Natural killer cell (primary cell): ENCODE results near the gene SLC15A1. TPM values are rescaled to one million over a fixed set of nuclear protein-coding genes. Genes with fewer than 3 reads are reported as not detected.

ENCODE experiments used
- ATAC-seq, 3 donors: fragments of 150-1000 bp in 2 of 3; fragments of 200-7000 bp in 1 of 3; cut with Tn5 transposase; 1 replicate in 1 of 3; 2 replicates in 2 of 3; pipeline ENCODE4 v1.10.0; 2021; ENCODE audit warnings: mild to moderate bottlenecking in 2 of 3, moderate library complexity in 2 of 3
- DNase-seq, 2 donors: peaks; one replicate each; pipeline versions ENCODE4 v3.0.0 to v3.0.0-alpha.2; 2013 to 2021; ENCODE audit warnings: mixed read lengths in 1 of 2
- H3K27ac ChIP-seq: one replicate; pipeline ENCODE4 v1.5.1; 2013; ENCODE audit warnings: mild to moderate bottlenecking, low read length
- H3K27me3 ChIP-seq: one replicate; pipeline ENCODE4 v1.6.1; 2013; ENCODE audit warnings: low read length; ENCODE audit not compliant: control insufficient read depth, insufficient read depth
- H3K36me3 ChIP-seq: one replicate; pipeline ENCODE4 v1.6.1; 2013; ENCODE audit warnings: low read length; ENCODE audit not compliant: control insufficient read depth, insufficient read depth
- H3K4me1 ChIP-seq: one replicate; pipeline ENCODE4 v1.6.1; 2013; ENCODE audit warnings: low read length; ENCODE audit not compliant: control insufficient read depth, insufficient read depth
- H3K4me3 ChIP-seq: one replicate; pipeline ENCODE4 v1.5.1; 2013; ENCODE audit warnings: low read length
- H3K9me3 ChIP-seq: one replicate; pipeline ENCODE4 v1.6.1; 2013; ENCODE audit warnings: low read length; ENCODE audit not compliant: control insufficient read depth, insufficient read depth
- H3K27ac Mint-ChIP-seq, 2 donors: one replicate each; pipeline ENCODE4 v1.8.0; 2022; ENCODE audit warnings: mild to moderate bottlenecking in 2 of 2, mixed read lengths in 2 of 2, moderate library complexity in 1 of 2
- H3K27me3 Mint-ChIP-seq, 2 donors: one replicate each; pipeline ENCODE4 v1.8.0; 2022; ENCODE audit warnings: low read depth in 2 of 2, mixed read lengths in 2 of 2
- H3K36me3 Mint-ChIP-seq: one replicate; pipeline ENCODE4 v1.8.0; 2022; ENCODE audit warnings: mixed read lengths
- H3K4me1 Mint-ChIP-seq, 2 donors: one replicate each; pipeline ENCODE4 v1.8.0; 2022; ENCODE audit warnings: mixed read lengths in 2 of 2
- H3K4me3 Mint-ChIP-seq: one replicate; pipeline ENCODE4 v1.8.0; 2022; ENCODE audit warnings: mild to moderate bottlenecking, moderate library complexity, mixed read lengths
- H3K9me3 Mint-ChIP-seq, 2 donors: one replicate each; pipeline ENCODE4 v1.8.0; 2022; ENCODE audit warnings: mixed read lengths in 2 of 2
- WGBS: methylation state at CpG from one replicate; pipeline ENCODE4 v1.1.7; 2013; ENCODE audit warnings: missing lambda C conversion rate; ENCODE audit not compliant: insufficient coverage; 5-methylcytosine and 5-hydroxymethylcytosine counted together
- intact Hi-C: fragments of 100-400 bp; cut with micrococcal nuclease; formaldehyde crosslinking; loops from one replicate; pipeline ENCODE4 v1.14.2; 2022
- total RNA-seq, 4 donors: library from RNA; stranded (reverse); fragments of 120-200 nt in 1 of 4; gene quantifications; one replicate each; pipeline versions ENCODE4 v1.2.3 to v1.2.4, GENCODE V29; 2013 to 2022
- TF ChIP-seq, protein P1 (sequence below): fragments of 200-600 bp; IDR thresholded peaks from one replicate; pipeline ENCODE4 v1.8.0; 2022; ENCODE audit warnings: antibody characterized with exemption

SLC15A1 gene
- total RNA-seq, 3 donors from 2014 or later (not counting 1 experiment from before 2014, with no cell fraction given): not detected

DNA sequence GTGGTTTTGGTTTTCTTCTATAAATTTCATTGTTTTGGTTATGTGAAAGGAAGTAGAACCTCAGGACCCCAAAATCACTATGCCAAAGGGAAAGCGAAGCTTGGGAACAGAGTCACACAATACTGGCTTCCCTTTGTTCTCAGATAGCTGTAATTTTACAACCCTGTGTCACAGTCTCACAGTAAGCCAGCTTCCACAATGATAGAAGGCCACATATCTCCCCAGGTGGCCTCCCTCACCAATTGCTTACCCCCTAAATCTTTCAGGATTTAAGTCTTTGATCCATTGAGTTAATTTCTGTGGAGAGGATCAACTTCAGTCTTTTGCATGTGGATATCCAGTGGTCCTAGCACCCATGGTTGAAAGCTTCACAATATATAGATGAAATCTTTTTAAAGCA, 58.7 kb downstream of the SLC15A1 start:
- peaks cover 2% of the 10 kb centered on the region for H3K27me3 ChIP-seq
- no peak overlapping the region for H3K4me3 ChIP-seq
- H3K4me1 ChIP-seq: no peaks in the 10 kb centered on the region
- DNase-seq (no peak), ATAC-seq (no peak)
- TF ChIP-seq, protein P1, sequence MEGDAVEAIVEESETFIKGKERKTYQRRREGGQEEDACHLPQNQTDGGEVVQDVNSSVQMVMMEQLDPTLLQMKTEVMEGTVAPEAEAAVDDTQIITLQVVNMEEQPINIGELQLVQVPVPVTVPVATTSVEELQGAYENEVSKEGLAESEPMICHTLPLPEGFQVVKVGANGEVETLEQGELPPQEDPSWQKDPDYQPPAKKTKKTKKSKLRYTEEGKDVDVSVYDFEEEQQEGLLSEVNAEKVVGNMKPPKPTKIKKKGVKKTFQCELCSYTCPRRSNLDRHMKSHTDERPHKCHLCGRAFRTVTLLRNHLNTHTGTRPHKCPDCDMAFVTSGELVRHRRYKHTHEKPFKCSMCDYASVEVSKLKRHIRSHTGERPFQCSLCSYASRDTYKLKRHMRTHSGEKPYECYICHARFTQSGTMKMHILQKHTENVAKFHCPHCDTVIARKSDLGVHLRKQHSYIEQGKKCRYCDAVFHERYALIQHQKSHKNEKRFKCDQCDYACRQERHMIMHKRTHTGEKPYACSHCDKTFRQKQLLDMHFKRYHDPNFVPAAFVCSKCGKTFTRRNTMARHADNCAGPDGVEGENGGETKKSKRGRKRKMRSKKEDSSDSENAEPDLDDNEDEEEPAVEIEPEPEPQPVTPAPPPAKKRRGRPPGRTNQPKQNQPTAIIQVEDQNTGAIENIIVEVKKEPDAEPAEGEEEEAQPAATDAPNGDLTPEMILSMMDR: no peak
- no peaks in the 10 kb centered on the region for H3K9me3 ChIP-seq
- H3K36me3 ChIP-seq: no peaks in the 10 kb centered on the region
- intact Hi-C loops: no loop called here
- no peak overlapping the region for H3K27ac ChIP-seq
- H3K4me1 Mint-ChIP-seq: no peaks in the 10 kb centered on the region
- H3K4me3 Mint-ChIP-seq: no peak overlapping the region
- no peaks in the 10 kb centered on the region for H3K36me3 Mint-ChIP-seq
- no peaks in the 10 kb centered on the region for H3K9me3 Mint-ChIP-seq
- WGBS: 85% methylated on average over 1 of the region's 1 CpG
- H3K27me3 Mint-ChIP-seq: peaks cover 11 to 24% of the 10 kb centered on the region in 2 donors
- H3K27ac Mint-ChIP-seq: no peak overlapping the region

DNA sequence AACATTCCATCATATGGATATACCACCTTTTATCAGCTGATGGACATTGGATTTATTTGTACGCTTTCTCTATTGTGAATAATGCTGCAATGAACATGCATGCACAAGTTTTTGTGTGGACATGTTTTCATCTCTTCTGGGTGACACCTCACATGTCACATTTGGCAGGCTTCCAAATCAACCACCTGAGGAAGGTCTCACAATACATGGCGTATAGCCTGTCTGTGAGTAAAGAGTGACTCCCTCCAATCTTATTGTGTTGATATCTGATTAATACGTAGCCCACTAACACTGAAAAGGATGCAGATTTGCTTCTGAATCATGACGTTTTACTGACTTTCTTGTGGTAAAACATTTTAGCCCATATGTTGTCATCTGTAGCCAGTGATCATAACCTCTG, 61.1 kb downstream of the SLC15A1 start:
- no peak for DNase-seq
- WGBS: 78% methylated on average over 4 of the region's 4 CpGs
- Histone ChIP-seq H3K36me3 (no peaks in the 10 kb centered on the region), H3K4me1 (no peaks in the 10 kb centered on the region), H3K4me3 (no peak overlapping the region), H3K9me3 (no peaks in the 10 kb centered on the region), H3K27me3 (no peaks in the 10 kb centered on the region), H3K27ac (no peak overlapping the region)
- no peak for ATAC-seq
- Mint-ChIP-seq H3K4me3 (no peak overlapping the region), H3K4me1 (no peaks in the 10 kb centered on the region), H3K9me3 (no peaks in the 10 kb centered on the region), H3K36me3 (no peaks in the 10 kb centered on the region), H3K27me3 (peaks cover 8 to 20% of the 10 kb centered on the region in 2 donors), H3K27ac (no peak overlapping the region)
- TF ChIP-seq, protein P1: no peak
- intact Hi-C loops: no loop called here

DNA sequence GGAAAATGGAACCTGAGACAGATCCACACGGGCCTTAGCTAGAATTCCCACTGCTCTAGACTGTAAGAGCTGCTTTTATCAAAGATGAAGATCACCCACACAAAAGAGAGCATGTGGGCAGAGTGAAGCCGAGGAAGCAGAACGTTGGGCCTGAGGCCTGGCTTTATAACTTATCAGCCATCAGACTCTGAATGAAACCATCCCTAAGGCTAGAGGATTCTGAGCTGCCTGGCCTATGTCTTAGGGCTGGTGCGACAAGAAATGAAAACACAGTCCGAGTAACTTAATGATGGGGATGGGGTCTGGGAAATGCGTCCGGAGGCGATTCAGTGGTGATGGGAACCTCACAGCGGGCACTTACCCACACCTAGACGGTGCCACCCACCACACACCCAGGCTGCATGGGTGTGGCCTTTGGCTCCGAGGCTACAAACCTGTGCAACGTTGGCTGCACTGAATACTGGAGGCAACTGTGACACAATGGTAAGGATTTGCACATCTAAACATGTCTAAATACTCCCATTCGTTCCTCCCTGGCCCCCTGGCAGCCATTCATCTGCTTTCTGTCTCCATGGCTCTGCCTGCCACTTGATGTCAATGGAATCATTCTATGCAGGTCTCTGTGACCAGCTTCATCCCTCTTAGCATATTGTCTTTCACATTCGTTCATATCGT, 62.0 kb downstream of the SLC15A1 start:
- TF ChIP-seq, protein P1: no peak
- Histone ChIP-seq H3K4me1 (no peaks in the 10 kb centered on the region), H3K9me3 (no peaks in the 10 kb centered on the region), H3K36me3 (no peaks in the 10 kb centered on the region), H3K27ac (no peak overlapping the region), H3K4me3 (no peak overlapping the region), H3K27me3 (no peaks in the 10 kb centered on the region)
- no peak overlapping the region for H3K4me3 Mint-ChIP-seq
- no peak overlapping the region for H3K27ac Mint-ChIP-seq
- intact Hi-C loops: no loop called here
- H3K4me1 Mint-ChIP-seq: no peaks in the 10 kb centered on the region
- peaks cover 3 to 11% of the 10 kb centered on the region in 2 donors for H3K27me3 Mint-ChIP-seq
- no peaks in the 10 kb centered on the region for H3K9me3 Mint-ChIP-seq
- DNase-seq (no peak), ATAC-seq (no peak)
- H3K36me3 Mint-ChIP-seq: no peaks in the 10 kb centered on the region
- 88% methylated on average over 13 of the region's 15 CpGs for WGBS
